DLD1 (cell line): ENCODE data around the gene CPNE7.

Experiments used
- in situ Hi-C: cut with HindIII; loops from 2 replicates; pipeline ENCODE4 v1.10.0; 2017; ENCODE audit warnings: low sequenced_read_pairs

Gene CPNE7

DNA sequence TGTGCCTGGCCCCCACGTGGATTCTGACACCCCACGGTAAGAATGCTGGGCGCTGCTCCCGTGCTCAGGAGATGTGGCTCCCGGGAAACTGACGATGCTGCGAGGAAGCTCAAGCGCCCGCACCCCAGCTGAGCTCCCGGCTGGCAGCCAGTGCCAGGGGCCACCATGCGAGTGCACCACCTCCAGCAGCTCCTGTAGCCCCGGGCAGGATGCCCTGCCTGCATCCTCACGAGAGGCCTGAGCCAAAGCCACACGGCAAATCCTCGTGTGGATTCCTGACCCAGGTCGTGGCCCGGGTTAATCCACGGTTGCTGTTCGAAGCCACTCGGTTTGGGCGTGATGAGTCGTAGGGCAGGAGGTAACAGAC, 26.3 kb downstream of the CPNE7 start:
- in situ Hi-C loops = no loop called here

DNA sequence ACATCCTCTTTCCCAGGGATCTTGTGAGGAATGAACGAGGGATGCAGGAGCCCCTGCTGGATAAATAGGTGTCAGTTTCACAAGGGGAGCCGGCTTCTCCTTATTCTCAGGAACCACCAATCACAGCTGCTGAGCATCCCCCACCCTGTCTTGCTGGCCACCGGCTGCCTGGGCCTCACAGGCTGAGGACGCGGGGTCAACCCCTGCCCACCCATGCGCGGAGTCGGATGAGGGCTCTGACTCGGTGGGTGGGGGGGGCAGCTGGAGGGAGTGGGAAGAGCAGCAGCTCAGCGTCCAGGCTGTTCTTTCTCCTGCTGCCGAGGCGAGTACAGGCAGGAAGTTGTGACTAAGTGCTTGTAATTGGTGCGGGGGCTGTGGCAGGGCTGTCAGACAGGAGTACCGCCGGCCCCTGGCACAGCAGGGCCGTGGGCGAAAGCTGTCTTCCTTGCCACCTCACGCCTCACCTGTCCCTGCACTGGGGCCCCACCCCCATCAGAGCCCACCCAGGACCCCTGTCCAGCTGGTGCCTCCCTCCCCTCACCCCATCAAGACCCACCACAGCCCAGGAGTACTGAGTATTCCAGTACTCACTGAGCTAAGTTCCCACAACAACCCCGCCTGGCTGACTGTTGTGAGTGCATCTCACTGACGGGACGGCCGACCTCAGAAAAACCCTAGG, 26.9 kb downstream of the CPNE7 start:
- in situ Hi-C loops = no loop called here

DNA sequence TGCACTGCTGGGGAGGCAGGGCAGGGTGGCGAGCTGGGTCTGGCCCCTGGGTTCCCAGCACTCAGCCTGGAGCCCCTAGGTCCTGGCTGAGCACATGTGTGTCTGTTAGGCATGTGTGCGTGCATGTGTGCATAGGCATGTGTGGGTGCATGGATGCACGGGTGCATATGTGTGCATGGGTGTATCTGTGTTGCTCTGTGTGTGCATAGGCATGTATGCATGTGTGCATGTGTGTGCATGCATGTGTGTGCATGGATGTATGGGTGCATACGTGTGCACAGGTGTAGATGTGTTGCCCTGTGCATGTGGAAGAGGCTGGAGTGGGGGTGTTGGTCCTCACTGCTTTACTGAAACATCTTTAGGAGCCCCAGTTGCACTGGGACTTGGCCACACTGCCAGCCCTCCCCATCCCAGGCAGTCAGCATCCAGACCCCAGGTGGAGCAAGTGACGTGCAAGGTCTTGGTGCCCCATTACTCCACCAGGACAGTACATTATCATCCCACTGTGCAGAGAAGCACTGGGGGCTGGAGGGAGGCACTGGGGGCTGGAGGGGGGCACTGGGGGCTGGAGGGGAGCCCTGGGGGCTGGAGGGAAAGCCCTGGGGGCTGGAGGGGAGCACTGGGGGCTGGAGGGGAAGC, 27.5 kb downstream of the CPNE7 start:
- in situ Hi-C loops = no loop called here

DNA sequence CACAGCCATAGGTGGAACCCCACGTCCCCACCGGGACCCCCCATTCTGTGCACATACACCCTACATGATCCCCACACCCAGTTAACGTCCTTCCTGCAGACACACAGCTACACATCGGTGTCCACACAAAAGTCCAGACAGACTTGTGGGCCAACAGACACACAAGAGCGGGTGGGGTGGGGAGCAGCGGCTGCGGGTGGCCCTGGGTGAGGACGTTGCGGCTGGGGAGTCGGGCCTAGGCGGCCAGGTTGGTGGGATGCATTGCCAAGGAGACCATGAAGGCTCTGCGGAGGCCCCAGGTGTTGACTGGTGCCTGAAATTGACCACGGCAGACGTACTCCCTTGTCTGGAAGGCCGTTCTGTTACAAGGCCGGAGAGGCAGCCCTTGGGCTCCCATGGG, 29.2 kb downstream of the CPNE7 start:
- in situ Hi-C loops = no loop called here

DNA sequence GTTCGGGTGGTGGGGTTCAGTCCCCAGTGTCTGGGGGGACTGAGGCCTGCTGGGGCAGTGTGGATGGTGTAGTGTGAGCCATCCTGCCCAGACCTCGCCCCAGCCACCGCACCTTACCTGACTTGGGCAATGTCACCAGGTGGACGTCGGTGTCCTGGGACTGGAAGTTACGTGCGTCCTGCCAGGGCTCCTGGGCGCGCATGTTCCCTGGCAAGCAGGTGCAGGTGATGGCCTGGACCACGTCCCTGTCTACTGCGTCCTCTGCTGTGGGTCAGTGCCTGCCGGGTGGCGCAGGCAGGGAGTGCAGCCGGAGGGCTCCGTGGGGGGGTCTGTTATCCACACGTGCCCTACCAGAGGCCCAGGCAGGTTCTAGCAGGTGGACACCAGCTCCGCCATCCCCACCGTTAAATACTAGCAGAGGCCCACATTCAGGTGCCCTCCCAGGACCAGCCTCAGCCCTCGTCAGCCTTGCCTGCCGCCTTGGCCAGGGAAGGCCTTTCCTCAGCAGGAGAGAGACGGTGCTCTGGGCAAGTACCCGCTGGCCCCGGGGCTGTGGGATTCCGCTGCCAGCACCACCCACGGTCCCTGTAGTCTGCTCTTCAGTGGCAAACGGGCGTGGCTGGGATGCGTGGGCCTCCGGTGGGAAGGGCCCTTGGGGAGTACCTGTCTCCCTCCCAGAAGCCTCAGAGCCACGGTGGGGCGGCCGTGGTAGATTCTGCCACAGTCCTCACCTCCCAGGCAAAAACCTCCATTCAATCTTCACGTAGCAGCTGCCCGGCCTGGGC, 29.8 kb downstream of the CPNE7 start:
- in situ Hi-C loops = no loop called here

DNA sequence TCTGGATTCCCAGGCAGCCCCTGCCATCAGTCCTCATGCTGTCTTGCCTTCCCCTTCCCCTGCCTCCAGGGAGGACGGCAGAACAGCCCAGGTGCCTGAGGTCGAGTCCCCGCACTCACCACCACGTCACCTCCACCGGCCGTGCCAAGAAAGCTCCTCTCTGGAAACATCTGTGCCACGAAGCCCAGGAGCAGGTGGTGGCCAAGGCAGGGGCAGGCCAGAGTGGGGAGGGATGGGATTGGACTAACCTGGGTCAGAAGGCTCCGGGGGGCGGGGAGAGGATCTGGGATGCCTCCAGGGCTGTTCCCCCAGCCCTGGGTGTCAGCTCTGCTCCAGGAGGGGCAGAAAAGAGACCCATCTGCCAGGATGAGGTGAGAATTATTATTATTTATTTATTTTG, 30.4 kb downstream of the CPNE7 start:
- in situ Hi-C loops = no loop called here

DNA sequence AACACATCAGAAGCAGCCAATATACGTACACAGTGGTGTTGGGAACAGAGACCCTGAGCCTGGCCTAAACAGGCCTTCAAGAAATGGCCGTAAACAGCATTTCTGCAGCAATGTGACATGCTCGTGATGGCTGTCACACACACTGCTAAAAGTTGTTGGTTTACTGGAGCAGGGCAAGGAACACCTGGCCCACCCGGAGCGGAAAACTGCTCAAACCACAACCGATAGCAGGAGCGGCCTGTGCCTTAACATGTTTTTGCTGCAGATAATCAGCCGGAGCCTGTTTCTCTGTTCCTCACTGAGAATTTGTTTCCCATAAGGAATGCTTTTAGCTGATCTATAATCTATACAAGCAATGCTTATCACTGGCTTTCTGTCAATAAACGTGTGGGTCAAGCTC, 31.9 kb downstream of the CPNE7 start:
- in situ Hi-C loops = no loop called here

DNA sequence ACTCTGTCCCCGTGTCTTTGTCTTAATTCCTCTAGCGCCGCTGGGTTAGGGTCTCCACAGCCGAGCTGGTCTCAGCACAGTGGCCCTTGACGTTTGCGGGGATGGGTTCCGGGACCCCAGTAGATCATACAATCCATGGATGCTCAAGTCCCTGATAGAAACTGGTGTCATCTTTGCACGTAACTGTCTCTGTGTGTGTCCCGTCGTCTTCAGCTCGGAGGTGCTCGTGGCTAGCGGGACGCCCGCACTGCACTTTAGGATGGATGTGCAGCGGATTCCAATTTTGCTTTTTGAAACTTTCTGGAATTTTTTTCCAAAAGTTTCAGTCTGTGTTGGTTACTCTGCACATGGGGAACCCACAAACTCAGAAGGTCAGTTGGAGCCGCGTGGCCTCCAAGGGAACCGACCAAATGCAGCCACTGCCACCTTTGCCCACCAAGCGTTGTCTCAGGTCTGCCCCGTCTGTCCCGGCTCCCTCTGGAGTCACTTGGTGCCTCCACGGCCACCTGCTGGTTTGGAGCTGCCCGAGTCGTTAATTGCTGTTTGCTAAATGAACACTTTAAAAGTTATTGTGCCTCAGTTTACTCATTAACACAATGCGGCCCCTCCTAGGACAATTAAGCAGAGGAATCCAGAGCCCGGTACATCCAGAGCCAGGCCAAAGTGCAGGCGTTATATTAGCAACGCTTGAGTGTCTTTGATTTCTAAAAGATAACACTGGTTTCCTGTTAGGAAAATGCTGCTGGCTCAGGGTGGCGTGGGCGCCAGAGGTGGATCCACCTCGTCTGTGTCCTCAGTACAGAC, 32.6 kb downstream of the CPNE7 start:
- in situ Hi-C loops = no loop called here

DNA sequence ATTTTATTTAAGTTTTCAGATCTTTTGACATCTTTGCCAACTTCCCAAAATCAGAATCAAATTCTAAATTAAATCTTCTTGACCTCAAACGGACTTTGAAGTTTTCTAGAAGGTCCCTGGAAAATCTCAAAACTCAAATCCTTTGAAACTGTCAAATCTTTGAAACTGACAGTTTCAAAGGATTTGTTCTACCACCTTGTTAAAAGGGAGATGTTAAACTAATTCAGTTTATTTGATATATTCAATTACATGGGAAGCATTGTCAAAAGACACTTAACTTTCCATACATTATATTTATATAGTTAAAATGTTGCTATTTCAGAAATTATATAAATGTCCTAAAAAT, 34.5 kb downstream of the CPNE7 start:
- in situ Hi-C loops = no loop called here

DNA sequence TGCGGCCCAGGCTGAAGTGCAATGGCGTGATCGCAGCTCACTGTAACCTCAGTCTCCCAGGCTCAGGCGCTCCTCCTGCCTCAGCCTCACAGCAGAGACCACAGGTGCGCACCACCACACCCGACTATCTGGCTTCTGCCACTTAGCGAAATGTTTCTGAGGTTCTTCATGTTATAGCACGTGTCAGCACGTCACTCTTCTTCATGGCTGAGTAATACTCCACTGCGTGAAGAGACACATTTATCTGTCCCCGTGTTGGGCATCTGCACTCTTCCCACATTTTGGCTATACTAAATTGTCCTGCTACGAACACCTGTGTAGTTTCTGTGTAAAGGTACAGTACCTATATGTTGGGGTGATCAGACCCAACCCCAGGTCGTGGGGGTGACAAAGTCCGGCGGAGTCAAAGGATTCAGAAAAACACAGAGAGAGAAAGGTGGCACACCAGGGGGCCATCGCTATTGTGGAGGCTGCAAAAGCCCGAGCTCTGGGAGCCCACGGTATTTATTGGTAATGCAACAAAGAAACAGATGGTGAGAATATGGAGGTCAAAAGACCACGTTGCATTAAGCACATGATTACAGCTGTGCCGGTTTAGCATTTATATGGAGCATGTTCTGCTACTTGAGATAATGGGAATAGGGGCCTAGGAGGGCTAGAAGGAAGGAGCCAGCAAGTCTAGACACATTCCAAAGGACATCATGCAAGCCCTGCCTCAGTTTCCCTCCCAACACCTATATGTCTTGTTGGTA, 37.0 kb downstream of the CPNE7 start:
- in situ Hi-C loops = no loop called here

DNA sequence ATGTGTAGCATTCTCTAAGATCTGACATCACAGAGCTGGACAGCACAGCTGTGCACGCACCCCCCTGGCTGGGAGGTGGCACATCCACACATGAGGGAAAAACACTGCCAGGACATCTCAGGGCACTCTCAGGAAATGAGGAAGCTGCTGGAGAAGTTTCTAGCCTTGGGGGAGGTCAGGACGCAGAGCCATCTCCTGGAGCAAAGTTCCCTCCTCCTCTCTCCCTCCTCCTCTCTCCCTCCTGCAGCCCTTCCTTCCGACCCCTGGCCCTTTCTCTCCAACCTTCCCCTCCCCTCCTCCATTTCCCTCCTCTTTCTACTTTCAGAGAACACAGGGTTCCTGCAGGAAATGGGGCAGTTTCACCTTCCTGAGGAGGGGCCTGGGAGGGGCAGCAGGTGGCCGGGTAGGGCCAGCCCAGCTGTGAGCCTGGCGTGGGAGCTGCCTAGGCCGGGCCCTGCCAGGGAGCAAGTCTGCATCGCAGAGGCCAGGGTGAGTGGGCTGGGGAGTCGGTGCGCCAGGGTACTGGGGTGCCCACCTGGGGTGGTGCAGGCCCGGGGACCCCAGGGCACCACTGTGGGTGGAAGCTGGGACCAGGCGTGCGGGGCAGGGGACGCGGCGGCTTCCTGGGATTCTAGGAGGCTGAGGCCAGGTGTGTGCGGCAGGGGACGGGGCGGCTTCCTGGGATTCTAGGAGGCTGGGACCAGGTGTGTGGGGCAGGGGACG, 37.8 kb downstream of the CPNE7 start, which contains the start of gene DPEP1:
TSS of gene DPEP1 (plus strand) at position 412 of the 723 bp plus-strand sequence. CDS start 16,769 bp downstream, outside the sequence.
- in situ Hi-C loops = no loop called here

DNA sequence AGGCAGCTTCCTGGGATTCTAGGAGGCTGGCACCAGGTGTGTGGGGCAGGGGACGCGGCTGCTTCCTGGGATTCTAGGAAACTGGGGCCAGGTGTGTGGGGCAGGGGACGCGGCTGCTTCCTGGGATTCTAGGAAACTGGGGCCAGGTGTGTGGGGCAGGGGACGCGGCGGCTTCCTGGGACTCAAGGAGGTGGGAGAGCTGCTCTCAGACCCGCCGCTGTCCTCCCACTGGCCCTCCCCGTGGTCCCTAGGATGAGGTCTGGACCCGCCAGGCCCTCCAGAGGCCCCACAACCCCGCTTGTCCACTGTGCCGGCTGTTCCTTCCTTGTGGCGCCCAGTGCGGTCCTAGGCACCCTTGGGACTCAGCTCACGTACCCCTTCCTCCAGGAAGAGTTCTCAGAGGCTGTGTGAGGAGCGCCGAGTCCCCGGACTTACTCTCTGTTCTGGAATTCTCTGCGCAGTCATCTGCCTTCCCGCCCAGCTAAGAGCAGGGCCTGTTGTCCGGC, 38.4 kb downstream of the CPNE7 start:
- in situ Hi-C loops = no loop called here

DNA sequence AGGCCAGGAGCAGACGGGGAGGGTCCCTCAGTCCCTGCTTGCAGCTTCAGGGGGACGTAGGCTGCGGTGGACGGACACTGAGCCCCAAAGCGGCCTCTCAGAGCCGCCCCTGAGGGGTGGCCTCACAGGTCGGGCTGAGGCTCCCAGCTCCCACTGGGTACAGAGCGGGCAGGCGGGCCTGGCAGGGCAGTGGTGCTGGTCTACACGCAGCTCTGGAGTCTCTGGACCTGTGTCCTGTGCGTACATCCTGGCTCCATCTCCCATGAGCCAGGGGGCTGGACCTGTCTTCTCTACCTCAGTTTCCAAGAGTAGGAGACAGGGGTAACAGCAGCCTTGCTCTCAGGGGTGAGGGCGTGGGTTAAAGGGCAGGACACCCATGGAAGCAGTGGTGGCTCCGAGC, 39.6 kb downstream of the CPNE7 start:
- in situ Hi-C loops = no loop called here

DNA sequence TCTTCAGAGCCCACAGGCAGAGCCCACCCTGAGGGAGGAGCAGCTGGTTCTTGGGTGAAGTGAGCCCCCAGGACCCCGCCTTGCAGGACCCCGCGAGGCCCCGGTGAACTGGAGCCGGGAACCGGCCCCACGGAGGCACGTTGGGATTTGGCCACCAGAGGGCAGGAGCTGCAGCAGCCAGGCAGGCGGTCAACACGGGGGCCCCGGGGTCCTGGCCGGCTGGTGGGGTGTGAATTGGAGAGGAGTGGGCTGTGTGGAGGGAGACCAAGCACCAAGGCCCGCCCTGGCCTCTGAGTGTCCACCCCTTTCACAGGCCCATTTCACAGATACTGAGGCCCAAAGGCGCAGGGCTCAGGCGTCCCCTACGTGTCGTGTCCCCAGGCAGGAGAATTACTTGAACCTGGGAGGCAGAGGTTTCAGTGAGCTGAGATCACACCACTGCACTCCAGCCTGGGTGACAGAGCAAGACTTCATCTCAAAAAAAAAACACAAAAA, 40.1 kb downstream of the CPNE7 start:
- in situ Hi-C loops = no loop called here

DNA sequence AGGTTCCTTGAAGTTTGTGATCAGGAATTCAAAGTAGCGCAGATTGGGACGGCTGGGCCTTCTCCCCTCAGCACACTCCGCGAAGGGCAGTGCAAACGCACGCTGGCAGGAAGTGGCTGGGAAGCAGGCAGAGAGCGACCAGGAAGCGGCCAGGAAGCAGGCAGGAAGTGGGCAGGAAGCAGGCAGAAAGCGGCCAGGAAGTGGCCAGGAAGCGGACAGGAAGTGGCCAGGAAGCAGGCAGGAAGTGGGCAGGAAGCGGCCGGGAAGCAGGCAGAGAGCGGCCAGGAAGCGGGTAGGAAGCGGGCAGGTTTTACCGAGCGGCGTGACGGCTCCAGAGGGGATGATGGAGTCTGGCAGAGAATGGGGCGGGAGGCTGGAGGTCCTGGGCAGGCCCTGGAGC, 41.1 kb downstream of the CPNE7 start:
- in situ Hi-C loops = no loop called here

DNA sequence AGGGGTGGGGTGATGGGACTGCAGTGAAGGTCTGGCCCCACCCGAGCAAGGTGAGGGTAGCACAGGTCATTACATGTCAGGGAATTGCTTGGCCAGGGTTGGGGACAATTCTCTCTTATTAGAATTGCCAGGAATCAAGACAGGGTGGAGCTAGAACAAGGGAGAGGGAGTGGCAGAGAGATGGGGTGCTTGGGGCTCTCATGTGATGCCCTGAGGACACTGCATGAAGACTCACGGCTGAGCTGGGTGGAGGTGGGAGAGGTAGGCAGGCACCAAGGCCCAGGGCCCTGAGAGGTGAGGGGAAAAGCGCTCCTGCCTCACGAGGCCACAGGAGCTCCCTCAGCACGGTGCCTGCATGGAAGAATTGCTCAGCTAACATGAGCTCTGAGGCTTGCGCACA, 41.5 kb downstream of the CPNE7 start:
- in situ Hi-C loops = no loop called here

DNA sequence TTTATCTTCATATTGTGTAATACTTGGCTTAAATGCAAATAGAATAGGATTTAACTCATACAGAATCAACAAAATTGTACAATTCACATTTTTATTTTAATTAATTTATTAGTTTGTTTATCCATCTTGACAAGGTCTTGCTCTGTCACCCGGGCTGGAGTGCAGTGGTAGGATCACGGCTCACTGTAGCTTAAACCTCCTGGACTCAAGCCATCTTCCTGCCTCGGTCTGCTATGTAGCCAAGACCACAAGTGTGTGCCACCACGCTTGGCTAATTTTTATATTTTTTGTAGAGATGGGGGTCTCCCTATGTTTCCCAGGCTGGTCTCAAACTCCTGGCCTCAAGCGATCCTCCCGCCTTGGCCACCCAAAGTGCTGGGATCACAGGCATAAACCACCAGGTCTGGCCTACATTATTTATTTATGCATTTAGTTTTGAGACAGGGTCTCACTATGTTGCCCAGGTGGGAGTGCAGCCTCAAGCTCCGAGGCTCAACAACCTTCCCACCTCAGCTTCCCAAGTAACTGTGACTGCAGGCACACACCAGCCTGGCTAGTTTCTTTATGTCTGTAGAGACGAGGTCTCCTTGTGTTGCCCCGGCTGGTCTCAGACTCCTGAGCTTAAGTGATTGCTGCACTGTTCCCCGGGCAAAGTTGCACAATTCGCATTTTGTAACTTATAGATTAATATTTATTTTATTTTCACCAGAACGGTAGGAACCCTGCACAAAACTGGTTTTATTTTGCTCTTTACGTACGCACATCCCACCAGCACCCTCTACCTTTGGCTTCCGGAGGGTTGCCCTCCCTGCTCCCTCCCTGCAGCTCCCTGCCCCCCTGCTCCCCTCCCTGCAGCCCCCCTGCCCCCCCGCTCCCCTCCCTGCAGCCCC, 42.8 kb downstream of the CPNE7 start:
- in situ Hi-C loops = no loop called here

DNA sequence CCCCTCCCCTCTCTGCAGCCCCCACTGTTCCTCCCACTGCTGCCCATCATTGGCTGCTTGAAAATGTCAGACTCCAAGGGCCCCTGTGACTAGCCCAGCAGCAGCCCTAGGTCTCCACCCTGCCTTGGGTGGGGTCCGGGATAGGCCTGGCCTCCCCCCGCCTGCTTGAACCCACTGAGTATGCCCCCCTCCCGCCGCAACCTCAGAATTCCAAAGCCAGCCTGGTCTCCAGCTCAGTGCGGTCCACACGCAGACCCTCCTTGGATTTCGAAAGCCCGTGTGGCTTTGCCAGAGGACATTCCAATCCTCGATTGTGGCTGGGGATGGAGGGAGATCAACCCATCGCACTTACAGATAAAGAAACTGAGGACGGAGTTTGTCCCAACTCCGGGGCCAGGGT, 44.3 kb downstream of the CPNE7 start:
- in situ Hi-C loops = no loop called here

DNA sequence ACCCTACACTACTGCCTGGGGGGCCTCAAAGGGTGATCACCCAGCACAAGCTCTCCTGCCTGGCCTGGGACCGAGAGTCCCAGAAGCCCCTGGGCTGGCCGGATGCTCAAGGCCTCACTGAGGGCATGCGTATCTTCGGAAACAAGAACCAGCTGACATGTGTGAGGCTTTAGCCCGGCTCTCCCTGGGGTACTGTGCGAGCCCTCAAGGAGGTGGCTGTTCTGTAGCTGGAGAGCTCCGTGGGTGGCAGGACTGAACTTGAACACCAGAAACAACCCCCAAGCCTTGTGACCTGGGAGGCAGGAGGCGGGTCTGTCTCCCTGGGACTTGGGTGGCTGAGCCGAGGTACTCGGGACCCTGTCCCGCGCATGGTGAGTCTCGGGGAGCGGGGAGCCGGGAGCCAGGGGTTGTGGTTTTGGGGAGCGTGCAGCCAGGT, 44.9 kb downstream of the CPNE7 start:
- in situ Hi-C loops = no loop called here
